K562 (cell line): ENCODE measurements around the gene GNA15. TPM values are rescaled to one million over a fixed set of nuclear protein-coding genes. Genes with fewer than 3 reads are reported as not detected.

Experiments
- ADNP ChIP-seq: fragments of 200-800 bp; sonication (Bioruptor generic); IDR thresholded peaks from 2 replicates; pipeline ENCODE4 v1.6.1; 2016; ENCODE audit warnings: missing genetic modification characterization, missing compliant biosample characterization
- ARID1B ChIP-seq: fragments of 450-650 bp; IDR thresholded peaks from 2 replicates; pipeline ENCODE4 v1.6.1; 2016; ENCODE audit warnings: antibody characterized with exemption, mild to moderate bottlenecking, inconsistent platforms
- ATF1 ChIP-seq, 2 experiments: fragments of 450-650 bp in 1 of 2; IDR thresholded peaks; 2 replicates each; pipeline ENCODE4 v1.6.1; 2016; ENCODE audit warnings: missing compliant biosample characterization in 1 of 2, missing genetic modification characterization in 1 of 2
- BACH1 ChIP-seq: fragments of 200-800 bp; sonication (Bioruptor generic); IDR thresholded peaks from 2 replicates; pipeline ENCODE4 v1.6.1; 2016; ENCODE audit warnings: missing genetic modification characterization, missing compliant biosample characterization
- BCOR ChIP-seq: fragments of 450-650 bp; IDR thresholded peaks from 2 replicates; pipeline ENCODE4 v1.6.1; 2016
- BRD4 ChIP-seq: fragments of 200-600 bp; sonication (generic); IDR thresholded peaks from 2 replicates; pipeline ENCODE4 v1.6.1; 2017; ENCODE audit warnings: inconsistent platforms
- CBFA2T2 ChIP-seq: fragments of 450-650 bp; conservative IDR thresholded peaks from 2 replicates; pipeline ENCODE4 v1.6.1; 2017; ENCODE audit warnings: mild to moderate bottlenecking
- CBFA2T3 ChIP-seq: fragments of 450-650 bp; IDR thresholded peaks from 2 replicates; pipeline ENCODE4 v1.6.1; 2017
- EGR1 ChIP-seq: fragments of 450-650 bp; conservative IDR thresholded peaks from 2 replicates; pipeline ENCODE4 v1.6.1; 2017; ENCODE audit warnings: mild to moderate bottlenecking
- HES1 ChIP-seq: fragments of 450-650 bp; IDR thresholded peaks from 2 replicates; pipeline ENCODE4 v1.6.1; 2016; ENCODE audit warnings: low read depth, mild to moderate bottlenecking, moderate library complexity
- MAFK ChIP-seq: IDR thresholded peaks from 2 replicates; pipeline ENCODE4 v1.6.1; 2011; ENCODE audit warnings: low read length, improper control_type of control experiment
- MECOM ChIP-seq: fragments of 250-450 bp; sonication (Bioruptor Pico); IDR thresholded peaks from 2 replicates; pipeline ENCODE4 v1.8.0; 2022; ENCODE audit warnings: inconsistent platforms
- MTA1 ChIP-seq: fragments of 450-650 bp; IDR thresholded peaks from 2 replicates; pipeline ENCODE4 v1.6.1; 2017; ENCODE audit warnings: borderline replicate concordance
- NFRKB ChIP-seq: fragments of 450-650 bp; IDR thresholded peaks from 2 replicates; pipeline ENCODE4 v1.6.1; 2016; ENCODE audit warnings: low read depth
- NR4A1 ChIP-seq, 2 experiments: fragments of 250-450 bp in 1 of 2; fragments of 450-650 bp in 1 of 2; sonication (Bioruptor Pico) in 1 of 2; IDR thresholded peaks; 2 replicates each; pipeline versions ENCODE4 v1.4.0 to v1.6.1; 2016 to 2020; ENCODE audit warnings: mild to moderate bottlenecking in 2 of 2, missing compliant biosample characterization in 1 of 2, missing genetic modification characterization in 1 of 2, moderate library complexity in 1 of 2
- PCBP1 ChIP-seq: fragments of 200-400 bp; formaldehyde crosslinking; IDR thresholded peaks from 2 replicates; pipeline ENCODE4 v1.6.1; 2018; ENCODE audit warnings: mild to moderate bottlenecking, low read depth, low read length; ENCODE audit not compliant: poor library complexity, severe bottlenecking
- POLR2G ChIP-seq: fragments of 200-400 bp; formaldehyde crosslinking; IDR thresholded peaks from 2 replicates; pipeline ENCODE4 v1.6.1; 2017; ENCODE audit warnings: low read depth, mild to moderate bottlenecking, antibody characterized with exemption, low read length, moderate library complexity
- POU5F1 ChIP-seq: fragments of 150-350 bp; IDR thresholded peaks from 2 replicates; pipeline ENCODE4 v1.6.1; 2014; ENCODE audit warnings: borderline replicate concordance, low read length, low read depth, mild to moderate bottlenecking; ENCODE audit not compliant: partially characterized antibody
- RUNX1 ChIP-seq: sonication (generic); IDR thresholded peaks from 2 replicates; pipeline ENCODE4 v1.6.1; 2016; ENCODE audit warnings: antibody characterized with exemption, low read depth
- SMAD3 ChIP-seq: fragments of 450-650 bp; formaldehyde crosslinking; conservative IDR thresholded peaks from 2 replicates; pipeline ENCODE4 v1.4.0; 2020; ENCODE audit warnings: mild to moderate bottlenecking
- STAG1 ChIP-seq: sonication (generic); formaldehyde crosslinking; IDR thresholded peaks from 2 replicates; pipeline ENCODE4 v1.5.0; 2020; ENCODE audit warnings: missing genetic modification reagents, borderline replicate concordance
- TAL1 ChIP-seq: fragments of 450-650 bp; IDR thresholded peaks from 2 replicates; pipeline ENCODE4 v1.6.1; 2016; ENCODE audit warnings: mild to moderate bottlenecking
- THAP12 ChIP-seq: fragments of 250-450 bp; sonication (Bioruptor Pico); IDR thresholded peaks from 2 replicates; pipeline ENCODE4 v1.9.0; 2021; ENCODE audit warnings: mild to moderate bottlenecking, inconsistent platforms
- ZNF197 ChIP-seq: fragments of 200-800 bp; sonication (Bioruptor generic); IDR thresholded peaks from 2 replicates; pipeline ENCODE4 v1.6.1; 2016; ENCODE audit warnings: low read depth, missing genetic modification characterization, missing compliant biosample characterization
- ZNF449 ChIP-seq: fragments of 250-450 bp; sonication (Bioruptor Pico); IDR thresholded peaks from 2 replicates; pipeline ENCODE4 v1.8.0; 2022; ENCODE audit warnings: moderate library complexity, mild to moderate bottlenecking, inconsistent platforms
- polyA plus RNA-seq, 8 experiments: library from polyadenylated mRNA; depleted of rRNA in 4 of 8; stranded (reverse) in 5 of 8; unstranded in 3 of 8; fragments of >200 nt; fragmentation: Nextera tagmentation in 2 of 8; fragmentation: Illumina TruSeq in 1 of 8; extraction: Ambion mirVana in 2 of 8; extraction: Trizol in 1 of 8; gene quantifications; 2 replicates each; pipeline versions ENCODE4 v1.2.1 to v1.2.3, GENCODE V29; 2011 to 2014; ENCODE audit warnings: inconsistent platforms in 1 of 8, missing spikeins in 1 of 8
- total RNA-seq, 7 experiments: library from RNA; depleted of rRNA in 6 of 7; stranded (reverse); fragments of >200 nt in 6 of 7; fragmentation: Illumina TruSeq in 2 of 7; extraction: Trizol in 2 of 7; gene quantifications; 2 replicates each; pipeline versions ENCODE4 v1.2.1 to v1.2.3, GENCODE V29; 2011 to 2021; ENCODE audit warnings: low replicate concordance in 1 of 7

GNA15 gene
- total and polyA plus RNA-seq, 9 of the 15 experiments (the other 6 are each of a cell fraction or from before 2014, with no cell fraction given): 0.03 to 0.24 (median 0.11) TPM; not detected in 1

- TF ChIP-seq SMAD3 (CRISPR knock-in tag): no peak; the same call in 1 of the 2 replicates
- TF ChIP-seq ARID1B: peak; percentile 77
- peak; percentile 34; the same call in 1 of the 2 replicates for TF ChIP-seq MAFK
- TF ChIP-seq THAP12 (CRISPR knock-in tag): no peak
- TF ChIP-seq RUNX1: no peak
- TF ChIP-seq NR4A1 (CRISPR knock-in tag; IDR thresholded peaks at IDR 0.05): no peak
- peak; percentile 77; the same call in 1 of the 2 replicates for TF ChIP-seq NR4A1 (tag; IDR thresholded peaks at IDR 0.05)
- peak; percentile 77 for TF ChIP-seq CBFA2T3
- 0 out of 2 replicates have a peak, but pooled peaks have one; percentile 19 for TF ChIP-seq ZNF449
- TF ChIP-seq BACH1 (tag): peak; percentile 64; the same call in 1 of the 2 replicates
- no peak for TF ChIP-seq HES1
- 0 out of 2 replicates have a peak, but pooled peaks have one; percentile 17 for TF ChIP-seq MTA1
- TF ChIP-seq NFRKB: no peak
- no peak for TF ChIP-seq ATF1 (CRISPR knock-in tag; IDR thresholded peaks at IDR 0.05)
- peak; percentile 28; the same call in 1 of the 2 replicates for TF ChIP-seq ATF1 (tag; IDR thresholded peaks at IDR 0.05)
- peak; percentile 65 for TF ChIP-seq CBFA2T2
- TF ChIP-seq PCBP1: no peak
- peak; percentile 63; the same call in 1 of the 2 replicates for TF ChIP-seq BCOR
- peak; percentile 47 for TF ChIP-seq TAL1
- TF ChIP-seq POLR2G: peak; percentile 31; the same call in 1 of the 2 replicates
- peak; percentile 47; the same call in 1 of the 2 replicates for TF ChIP-seq ZNF197 (CRISPR knock-in tag)
- TF ChIP-seq POU5F1: peak; percentile 3
- no peak for TF ChIP-seq MECOM (CRISPR knock-in tag)
- TF ChIP-seq ADNP (tag): peak; percentile 43; the same call in 1 of the 2 replicates
- no peak for TF ChIP-seq STAG1 (CRISPR knock-in tag)
- peak; percentile 91 for TF ChIP-seq EGR1
- TF ChIP-seq BRD4: 0 out of 2 replicates have a peak, but pooled peaks have one; percentile 36
Observed at GRCh38 chr19:3132971-3133792, 2.7 kb upstream of the GNA15 start (continued).
